Kidney capillary endothelial cell (primary cell): ENCODE measurements around the gene PALM.

Experiments
- DNase-seq: peaks from one replicate; pipeline ENCODE4 v3.0.0-alpha.2; 2018; ENCODE audit warnings: low spot score

Gene PALM

DNA sequence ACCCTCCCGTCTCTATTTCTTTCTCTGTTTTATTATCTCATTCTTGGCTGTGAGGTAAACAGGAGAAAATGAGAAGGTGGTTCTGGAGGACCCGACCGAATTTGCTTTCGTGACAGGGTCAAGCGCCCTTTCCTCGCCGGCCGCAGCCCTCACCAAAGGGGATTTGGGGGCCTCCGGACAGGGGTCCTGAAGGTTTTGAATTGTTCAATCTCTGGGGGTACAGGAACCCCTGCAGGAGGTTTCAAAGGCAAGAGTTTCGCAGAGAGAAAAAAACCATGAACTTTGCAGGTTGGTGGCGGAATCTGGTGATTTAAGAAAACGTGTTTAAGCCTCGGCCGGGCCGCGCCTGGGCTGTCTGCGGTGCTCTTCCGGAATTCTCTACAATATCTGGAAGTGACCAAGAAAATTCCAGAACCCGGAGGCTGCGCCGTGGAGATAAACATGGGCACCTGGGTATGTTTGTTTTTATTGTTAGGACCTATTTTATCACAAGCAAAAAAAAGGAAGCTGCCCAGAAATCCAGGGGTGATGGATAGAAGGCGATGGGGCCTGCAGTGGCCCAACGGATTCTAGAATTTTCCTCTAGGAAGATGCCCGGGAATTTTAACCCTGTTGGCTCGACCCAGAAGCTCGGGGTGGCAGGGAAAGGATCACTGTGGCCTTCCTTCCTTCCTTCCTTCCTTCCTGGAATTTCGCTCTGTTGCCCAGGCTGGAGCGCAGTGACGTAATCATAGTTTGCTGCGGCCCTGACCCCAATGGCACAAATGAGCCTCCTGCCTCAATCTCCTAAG, 74.3 kb downstream of the PALM start:
- DNase-seq, result peak; percentile 83

DNA sequence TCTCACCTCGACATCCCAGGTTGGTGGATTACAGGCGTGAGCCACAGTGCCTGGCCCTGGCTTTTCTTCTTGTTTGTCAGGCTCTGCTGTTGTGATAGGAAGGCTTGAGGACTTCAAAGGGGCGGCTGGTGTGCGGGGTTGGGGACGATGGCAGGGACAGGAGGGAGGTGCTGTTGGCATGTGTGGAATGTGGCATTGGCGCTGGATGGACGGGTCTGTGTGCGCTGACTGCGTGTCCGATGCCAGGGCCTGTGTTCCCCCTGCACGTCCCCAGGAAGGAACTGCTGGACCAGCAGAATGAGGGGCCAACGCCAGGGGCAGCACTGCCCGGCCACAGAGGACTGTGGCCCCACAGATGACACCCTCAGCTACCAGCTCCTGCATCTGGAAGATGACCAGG, 75.8 kb downstream of the PALM start:
- no peak for DNase-seq

DNA sequence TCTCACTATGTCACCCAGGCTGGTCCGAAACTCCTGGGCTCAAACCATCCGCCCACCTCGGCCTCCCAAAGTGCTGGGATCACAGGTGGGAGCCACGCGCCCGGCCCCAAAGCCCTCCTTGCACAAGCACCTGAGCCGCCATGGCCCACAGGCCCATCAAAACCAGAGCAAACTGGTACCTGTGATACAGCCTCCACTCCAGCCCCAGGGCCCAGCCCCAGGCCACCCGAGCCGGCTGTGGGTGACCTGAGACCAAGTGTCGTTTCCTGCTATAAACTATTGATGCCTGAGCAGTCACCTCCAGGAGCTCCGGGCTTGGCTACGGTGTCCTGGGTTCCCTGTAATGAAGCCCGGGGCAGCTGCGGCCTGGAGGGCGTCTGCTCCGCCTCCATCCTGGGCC, 78.8 kb downstream of the PALM start:
- no peak for DNase-seq

DNA sequence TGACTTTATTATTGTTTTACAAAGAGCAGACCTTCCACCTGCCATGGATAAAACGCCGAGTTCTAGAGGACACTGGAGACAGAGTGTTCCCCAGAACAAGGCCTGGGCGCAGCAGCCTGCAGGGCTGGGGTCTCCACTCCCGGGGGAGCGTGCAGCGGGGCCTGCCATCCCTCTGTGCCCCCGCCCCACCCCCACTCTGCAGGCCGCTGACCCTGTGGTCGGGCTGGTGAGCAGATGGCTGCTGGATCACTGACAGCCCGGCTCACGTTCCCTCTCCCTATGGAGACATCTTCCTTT, 79.9 kb downstream of the PALM start:
- DNase-seq, result no peak

DNA sequence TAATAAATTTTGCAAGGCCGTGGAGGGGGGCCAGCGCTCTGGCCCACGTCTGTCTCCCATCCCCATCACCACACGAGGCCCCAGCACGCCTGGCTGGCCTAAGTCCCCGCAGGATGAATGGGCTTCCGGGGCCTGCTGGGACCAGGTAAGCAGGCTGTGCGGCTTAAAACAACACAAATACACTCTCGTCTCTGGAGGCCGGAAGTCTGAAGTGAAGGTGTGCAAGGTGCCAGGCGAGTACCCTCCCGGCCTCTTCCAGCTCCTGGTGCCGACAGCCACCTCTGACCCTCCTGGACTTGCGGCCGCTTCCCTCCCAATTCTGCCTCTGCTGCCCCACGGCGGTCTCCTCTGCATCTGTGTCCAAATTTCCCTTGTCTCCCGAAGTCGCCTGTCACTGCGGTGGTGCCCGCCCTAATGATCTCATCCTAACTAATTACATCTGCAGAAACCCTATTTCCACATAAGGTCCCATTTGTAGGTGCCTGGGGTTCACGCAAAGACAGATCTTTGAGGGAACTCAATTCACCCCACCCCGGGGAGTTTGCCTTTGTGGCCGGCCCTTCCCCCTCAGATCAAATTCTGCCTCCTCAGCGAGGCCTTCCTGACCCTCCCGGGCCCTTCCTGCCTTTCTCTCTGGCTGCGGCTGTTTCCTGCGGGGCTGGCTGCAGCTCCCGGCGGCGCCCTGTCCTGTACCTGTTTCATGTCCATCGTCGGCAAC, 80.4 kb downstream of the PALM start:
- peak; percentile 82 for DNase-seq

DNA sequence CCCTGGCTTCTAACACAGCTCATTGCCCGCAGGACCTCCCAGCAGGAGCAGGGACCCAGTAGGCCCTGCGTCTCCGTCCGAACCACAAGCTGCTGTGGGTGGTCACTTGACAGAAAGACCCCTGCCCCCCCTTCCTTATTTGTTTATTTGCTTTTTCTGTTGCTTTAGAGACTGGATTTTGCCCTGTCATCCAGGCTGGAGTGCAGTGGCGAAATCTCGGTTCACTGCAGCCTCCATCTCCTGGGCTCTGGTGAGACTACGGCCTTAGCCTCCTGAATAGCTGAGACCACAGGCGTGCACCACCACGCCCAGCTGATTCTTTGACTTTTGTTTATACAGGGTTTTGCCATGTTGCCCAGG, 80.9 kb downstream of the PALM start:
- no peak for DNase-seq

DNA sequence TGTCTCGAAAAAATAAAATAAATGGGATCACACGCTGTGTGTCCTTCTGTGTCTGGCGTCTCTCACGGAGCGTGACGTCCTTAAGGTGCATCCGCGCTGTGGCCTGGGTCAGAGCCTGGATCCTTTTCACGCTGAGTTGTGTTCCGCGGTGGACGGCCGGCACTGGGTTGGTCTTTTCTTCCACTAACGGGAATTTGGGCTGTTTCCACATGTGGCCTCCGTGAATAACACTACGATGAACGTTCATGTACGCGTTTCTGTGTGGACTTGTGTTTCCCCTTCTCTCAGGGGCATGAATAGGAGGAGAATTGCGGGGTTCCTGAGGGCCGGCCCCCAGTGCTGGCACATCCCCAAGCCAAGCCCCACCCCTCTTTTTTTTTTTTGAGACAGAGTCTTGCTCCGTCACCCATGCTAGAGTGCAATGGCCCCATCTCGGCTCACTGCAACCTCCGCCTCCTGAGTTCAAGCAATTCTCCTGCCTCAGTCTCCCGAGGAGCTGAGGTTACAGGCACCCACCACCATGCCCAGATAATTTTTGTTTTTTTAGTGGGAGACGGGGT, 82.4 kb downstream of the PALM start:
- DNase-seq, result no peak

DNA sequence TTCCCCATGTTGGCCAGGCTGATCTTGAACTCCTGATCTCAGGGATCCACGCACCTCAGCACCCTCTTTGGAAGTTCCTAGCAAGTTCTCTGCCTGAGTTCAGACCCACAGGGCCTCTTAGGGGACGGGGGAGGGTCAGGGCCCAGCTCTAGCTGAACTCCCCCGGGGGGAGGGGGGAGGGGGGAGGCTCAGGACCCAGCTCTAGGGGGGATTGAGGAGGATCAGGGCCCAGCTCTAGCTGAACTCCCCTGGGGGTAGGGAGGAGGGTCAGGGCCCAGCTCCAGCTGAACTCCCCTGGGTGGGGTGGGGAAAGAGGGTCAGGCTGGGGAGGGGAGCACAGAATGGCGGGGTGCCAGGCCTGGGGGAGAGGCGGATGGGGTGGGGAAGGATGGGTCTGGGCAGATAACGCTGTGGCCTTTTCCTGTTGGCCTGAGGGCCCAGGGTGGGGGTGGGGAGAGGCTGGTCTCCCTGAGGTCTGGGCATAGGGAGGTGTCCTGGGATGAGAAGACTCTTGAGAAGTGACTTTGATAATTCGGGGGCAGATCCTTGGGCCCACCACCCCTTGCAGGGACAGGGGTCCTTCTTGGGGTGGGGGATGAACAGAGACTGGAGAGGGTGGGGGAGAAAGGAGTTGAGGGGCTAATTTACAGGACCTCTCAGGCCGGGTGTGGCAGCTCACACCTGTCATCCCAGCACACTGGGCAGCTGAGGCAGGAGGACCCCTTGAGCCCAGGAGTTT, 83.0 kb downstream of the PALM start:
- DNase-seq, result no peak

DNA sequence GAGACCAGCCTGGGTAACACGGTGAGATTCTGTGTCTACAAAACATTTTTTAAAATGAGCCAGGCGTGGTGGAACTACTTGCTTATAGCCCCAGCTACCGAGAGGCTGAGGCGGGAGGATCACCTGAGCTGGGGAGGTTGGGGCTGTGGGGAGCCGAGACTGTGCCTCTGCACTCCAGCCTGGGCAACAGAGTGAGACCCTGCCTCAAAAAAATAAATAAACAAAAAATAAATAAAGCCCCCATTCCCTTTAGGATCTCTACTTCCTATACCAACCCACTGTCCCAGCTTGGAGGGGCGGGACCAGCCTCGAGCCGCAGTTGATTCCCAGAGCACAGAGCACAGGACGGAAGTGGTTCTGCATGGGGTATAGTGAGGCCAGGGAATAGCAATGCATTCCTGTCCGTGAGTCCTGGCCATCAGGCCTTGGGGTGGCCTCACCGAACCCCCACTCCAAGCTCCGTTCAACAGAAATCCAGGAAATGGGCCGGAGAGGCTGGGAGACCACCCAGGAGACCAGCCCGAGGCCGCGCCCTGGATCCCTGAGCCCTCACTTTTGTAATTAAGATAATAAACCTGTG, 83.7 kb downstream of the PALM start:
- DNase-seq, result no peak

DNA sequence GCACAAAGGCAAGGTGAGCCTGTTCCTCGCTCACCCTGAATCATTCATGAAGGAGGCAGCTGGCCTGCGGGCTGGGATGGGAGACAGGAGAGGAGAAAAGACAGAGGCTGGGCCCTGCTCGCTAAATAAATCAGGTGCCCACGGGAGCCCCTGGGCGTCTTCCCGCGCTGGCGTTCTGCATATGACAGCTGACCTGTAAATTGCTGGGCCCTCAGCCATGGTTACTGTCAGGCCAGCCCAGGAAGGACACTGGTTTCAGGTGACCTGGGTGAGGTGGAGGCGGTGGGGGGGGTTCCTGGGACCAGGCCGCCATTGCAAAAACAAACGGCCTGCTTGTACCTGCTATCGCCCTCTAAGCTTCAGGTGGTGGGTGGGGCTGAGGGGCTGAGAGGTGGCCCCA, 85.1 kb downstream of the PALM start:
- DNase-seq, result no peak

DNA sequence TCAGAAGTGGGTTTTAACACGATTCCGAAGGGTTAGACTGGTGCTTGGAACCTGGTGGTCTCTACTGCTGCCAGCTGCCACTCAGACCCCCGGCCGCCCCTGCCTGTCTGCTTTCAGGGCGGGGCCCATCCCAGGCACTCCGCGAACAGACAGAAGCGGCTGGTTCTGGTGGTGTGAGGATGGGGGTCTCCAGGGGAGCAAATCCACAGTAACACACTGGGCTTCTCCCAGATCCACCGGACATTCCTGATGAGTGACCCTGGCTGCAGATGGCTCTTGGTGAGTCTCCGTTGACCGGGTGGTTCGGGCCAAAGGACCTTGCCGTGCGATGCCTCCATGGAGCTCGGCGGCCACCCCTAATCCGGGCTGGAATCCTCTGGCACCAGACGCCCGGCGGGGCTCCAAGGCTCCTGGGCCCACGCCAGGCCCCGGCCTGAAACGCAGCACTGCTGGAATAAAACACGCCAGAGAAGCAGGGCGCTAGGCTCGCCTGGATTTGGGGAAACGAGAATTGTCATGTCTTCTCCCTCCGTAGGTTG, 86.4 kb downstream of the PALM start:
- no peak for DNase-seq

DNA sequence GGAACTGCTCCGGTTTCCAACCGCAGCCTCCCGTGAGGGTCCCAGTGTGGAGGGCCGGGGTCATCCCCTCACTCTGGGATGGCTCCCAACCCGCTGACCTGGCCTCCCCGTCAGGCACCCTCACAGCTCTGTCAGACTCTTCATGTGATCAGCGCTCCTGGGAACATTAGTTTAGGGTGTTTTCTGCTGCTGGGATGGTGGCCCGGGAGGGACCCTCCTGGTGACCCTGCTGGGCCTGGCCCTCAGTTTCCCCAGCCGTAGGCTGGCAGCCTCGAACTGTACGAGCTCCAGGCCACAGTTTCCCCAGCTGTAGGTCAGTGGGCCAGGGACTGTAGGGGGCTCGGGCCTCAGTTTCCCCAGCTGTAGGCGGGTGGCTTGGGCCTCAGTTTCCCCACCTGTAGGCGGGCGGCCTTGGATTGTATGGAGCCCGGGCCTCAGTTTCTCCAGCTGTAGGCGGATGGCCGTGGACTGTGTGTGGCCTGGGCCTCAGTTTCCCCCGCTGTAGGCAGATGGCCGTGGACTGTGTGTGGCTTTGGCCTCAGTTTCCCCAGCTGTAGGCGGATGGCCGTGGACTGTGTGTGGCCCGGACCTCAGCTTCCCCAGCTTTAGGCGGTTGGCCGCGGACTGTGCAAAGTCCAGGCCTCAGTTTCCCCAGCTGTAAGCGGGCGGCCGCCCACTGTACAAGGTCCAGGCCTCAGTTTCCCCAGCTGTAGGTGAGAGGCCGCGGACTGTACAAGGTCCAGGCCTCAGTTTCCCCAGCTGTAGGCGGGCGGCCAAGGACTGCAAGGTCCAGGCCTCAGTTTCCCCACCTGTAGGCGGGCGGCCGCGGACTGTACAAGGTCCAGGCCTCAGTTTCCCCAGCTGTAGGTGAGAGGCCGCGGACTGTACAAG, 87.2 kb downstream of the PALM start:
- DNase-seq, result no peak

DNA sequence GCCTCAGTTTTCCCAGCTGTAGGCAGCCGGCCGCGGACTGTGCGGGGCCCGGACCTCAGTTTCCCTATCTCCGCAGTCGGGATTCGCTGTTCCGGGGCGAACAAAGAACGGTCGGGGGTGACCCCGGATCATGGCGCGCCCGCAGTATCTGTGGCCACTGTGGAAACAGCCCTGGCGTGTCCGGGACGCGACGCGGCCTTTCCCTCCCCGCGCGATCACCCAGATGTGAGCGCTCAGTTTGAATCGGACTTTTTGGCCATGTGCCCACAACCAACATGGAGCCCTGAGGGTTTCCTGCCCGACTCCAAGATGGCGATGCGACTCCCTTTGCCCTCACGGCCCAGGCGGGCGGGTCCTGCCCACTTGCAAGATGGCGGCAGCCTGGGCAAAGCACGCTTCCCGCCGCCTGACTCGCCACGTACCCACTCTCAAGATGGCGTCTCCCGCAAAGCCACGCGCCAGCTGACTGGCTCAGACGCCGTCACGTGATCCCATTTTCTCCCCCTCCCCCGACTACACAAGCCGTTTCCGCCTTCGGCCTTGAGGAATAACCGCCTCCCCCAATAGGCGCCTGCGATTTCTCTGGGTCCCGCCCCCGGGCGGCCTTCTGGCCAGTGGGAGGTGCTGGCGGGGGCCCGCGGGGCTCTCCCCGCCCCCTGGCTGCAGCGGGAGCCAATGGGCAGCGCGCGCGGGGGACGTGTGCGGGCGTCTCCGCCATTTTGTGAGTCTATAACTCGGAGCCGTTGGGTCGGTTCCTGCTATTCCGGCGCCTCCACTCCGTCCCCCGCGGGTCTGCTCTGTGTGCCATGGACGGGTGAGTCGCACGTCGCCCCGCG, 88.2 kb downstream of the PALM start, which contains the start of gene PTBP1:
Gene PTBP1, plus strand, starts transcription at position 761 of the 836 bp plus-strand sequence. Its CDS starts 46 bp downstream, at position 807.
- peak; percentile 100 for DNase-seq
